ENCODE data around the gene TMBIM6. TPM values are rescaled to one million over a fixed set of nuclear protein-coding genes. Genes with fewer than 3 reads are reported as not detected.
"Not testable (repeated sequence)": the region's sequence is repeated elsewhere in the genome, so short reads cannot be mapped to it uniquely, and the experiment has no call there.

Gene TMBIM6
- polyA plus RNA-seq, 3 donors from 2014 or later: 982 to 1,961 (median 1,202) TPM

- H3K4me1 Mint-ChIP-seq: peaks cover 26 to 28% of the 10 kb centered on the region in 2 donors
- no peaks in the 10 kb centered on the region for H3K9me3 Mint-ChIP-seq
- peaks cover 4 to 17% (median 14%) of the 10 kb centered on the region in 3 donors for H3K36me3 Mint-ChIP-seq
- H3K27ac Mint-ChIP-seq: peak overlapping the region in 5 of 6 donors; percentile 22 to 68 (median 63)
- no peak overlapping the region for H3K4me3 Mint-ChIP-seq
- peaks cover 0 to 3% (median 0%) of the 10 kb centered on the region in 3 donors for H3K27me3 Mint-ChIP-seq (ENCODE audit: low read depth in 3 of 3)
- DNase-seq: no peak
Observed at GRCh38 chr12:49767333-49767732, 26.0 kb downstream of the TMBIM6 start.

- H3K9me3 Mint-ChIP-seq; H3K27me3 Mint-ChIP-seq (ENCODE audit: low read depth in 3 of 3); H3K36me3 Mint-ChIP-seq; H3K27ac Mint-ChIP-seq; DNase-seq; H3K4me3 Mint-ChIP-seq: not testable (repeated sequence)
- H3K4me1 Mint-ChIP-seq: peaks cover 8 to 18% of the 10 kb centered on the region in 2 donors
Observed at GRCh38 chr12:49773102-49773501, 31.7 kb downstream of the TMBIM6 start.

GRCh38 chr12:49776413-49776812, 35.1 kb downstream of the TMBIM6 start:
- H3K4me1 Mint-ChIP-seq: peaks cover 12 to 23% of the 10 kb centered on the region in 2 donors
- H3K27me3 Mint-ChIP-seq (ENCODE audit: low read depth in 3 of 3): peaks cover 5 to 8% (median 6%) of the 10 kb centered on the region in 3 donors
- no peak overlapping the region for H3K27ac Mint-ChIP-seq
- peak; percentile 23 to 49 (median 36) for DNase-seq
- no peak overlapping the region for H3K4me3 Mint-ChIP-seq
- peaks cover 0 to 1% (median 0%) of the 10 kb centered on the region in 6 donors for H3K9me3 Mint-ChIP-seq
- H3K36me3 Mint-ChIP-seq: no peaks in the 10 kb centered on the region

GRCh38 chr12:49776858-49777257, 35.5 kb downstream of the TMBIM6 start:
- H3K4me3 Mint-ChIP-seq: no peak overlapping the region
- DNase-seq: no peak
- H3K36me3 Mint-ChIP-seq: no peaks in the 10 kb centered on the region
- H3K4me1 Mint-ChIP-seq: peaks cover 12 to 23% of the 10 kb centered on the region in 2 donors
- H3K9me3 Mint-ChIP-seq: peaks cover 0 to 1% (median 0%) of the 10 kb centered on the region in 6 donors
- H3K27me3 Mint-ChIP-seq (ENCODE audit: low read depth in 3 of 3): peaks cover 4 to 11% (median 6%) of the 10 kb centered on the region in 3 donors
- H3K27ac Mint-ChIP-seq: peak overlapping the region in 1 of 6 donors; percentile 69

- peaks cover 0 to 1% (median 0%) of the 10 kb centered on the region in 6 donors for H3K9me3 Mint-ChIP-seq
- H3K36me3 Mint-ChIP-seq: no peaks in the 10 kb centered on the region
- peaks cover 12 to 23% of the 10 kb centered on the region in 2 donors for H3K4me1 Mint-ChIP-seq
- no peak overlapping the region for H3K27ac Mint-ChIP-seq
- DNase-seq: no peak
- H3K4me3 Mint-ChIP-seq: no peak overlapping the region
- peaks cover 4 to 11% (median 6%) of the 10 kb centered on the region in 3 donors for H3K27me3 Mint-ChIP-seq (ENCODE audit: low read depth in 3 of 3)
Observed at GRCh38 chr12:49777341-49777740, 36.0 kb downstream of the TMBIM6 start.

- Mint-ChIP-seq H3K4me3 (peak overlapping the region in 2 of 5 donors; percentile 2 to 36), H3K36me3 (no peaks in the 10 kb centered on the region), H3K27me3 (ENCODE audit: low read depth in 3 of 3) (peaks cover 4 to 11% (median 6%) of the 10 kb centered on the region in 3 donors), H3K27ac (peak overlapping the region in 1 of 6 donors; percentile 46), H3K9me3 (peaks cover 0 to 1% (median 0%) of the 10 kb centered on the region in 6 donors), H3K4me1 (peaks cover 12 to 23% of the 10 kb centered on the region in 2 donors)
- peak; percentile 53 to 56 (median 55) for DNase-seq
Observed at GRCh38 chr12:49777800-49778748, 36.7 kb downstream of the TMBIM6 start.

- H3K4me1 Mint-ChIP-seq: peaks cover 12 to 23% of the 10 kb centered on the region in 2 donors
- H3K27me3 Mint-ChIP-seq (ENCODE audit: low read depth in 3 of 3): peaks cover 6 to 14% (median 11%) of the 10 kb centered on the region in 3 donors
- peaks cover 0 to 1% (median 0%) of the 10 kb centered on the region in 6 donors for H3K9me3 Mint-ChIP-seq
- H3K36me3 Mint-ChIP-seq: no peaks in the 10 kb centered on the region
- no peak overlapping the region for H3K27ac Mint-ChIP-seq
- no peak overlapping the region for H3K4me3 Mint-ChIP-seq
- DNase-seq: no peak
Observed at GRCh38 chr12:49779581-49779980, 38.2 kb downstream of the TMBIM6 start.

- not testable (repeated sequence) for H3K4me3 Mint-ChIP-seq, DNase-seq, H3K9me3 Mint-ChIP-seq, H3K36me3 Mint-ChIP-seq
- peaks cover 12 to 23% of the 10 kb centered on the region in 2 donors for H3K4me1 Mint-ChIP-seq
- H3K27ac Mint-ChIP-seq: peak overlapping the region in 1 of 6 donors; percentile 40
- peaks cover 6 to 14% (median 11%) of the 10 kb centered on the region in 3 donors for H3K27me3 Mint-ChIP-seq (ENCODE audit: low read depth in 3 of 3)
Observed at GRCh38 chr12:49780914-49781313, 39.6 kb downstream of the TMBIM6 start.

GRCh38 chr12:49783917-49784676, 42.7 kb downstream of the TMBIM6 start:
- H3K4me1 Mint-ChIP-seq: no peaks in the 10 kb centered on the region
- no peak overlapping the region for H3K4me3 Mint-ChIP-seq
- no peak overlapping the region for H3K27ac Mint-ChIP-seq
- peaks cover 0 to 5% (median 5%) of the 10 kb centered on the region in 3 donors for H3K36me3 Mint-ChIP-seq
- no peak for DNase-seq
- peaks cover 0 to 1% (median 0%) of the 10 kb centered on the region in 6 donors for H3K9me3 Mint-ChIP-seq
- H3K27me3 Mint-ChIP-seq (ENCODE audit: low read depth in 3 of 3): peaks cover 6 to 12% (median 6%) of the 10 kb centered on the region in 3 donors

- peaks cover 0 to 5% (median 5%) of the 10 kb centered on the region in 3 donors for H3K36me3 Mint-ChIP-seq
- no peak overlapping the region for H3K4me3 Mint-ChIP-seq
- no peak overlapping the region for H3K27ac Mint-ChIP-seq
- H3K9me3 Mint-ChIP-seq: peaks cover 0 to 1% (median 0%) of the 10 kb centered on the region in 6 donors
- no peaks in the 10 kb centered on the region for H3K4me1 Mint-ChIP-seq
- H3K27me3 Mint-ChIP-seq (ENCODE audit: low read depth in 3 of 3): peaks cover 6 to 12% (median 6%) of the 10 kb centered on the region in 3 donors
- DNase-seq: no peak
Observed at GRCh38 chr12:49784756-49785409, 43.5 kb downstream of the TMBIM6 start.

- H3K36me3 Mint-ChIP-seq: peaks cover 0 to 5% (median 5%) of the 10 kb centered on the region in 3 donors
- no peaks in the 10 kb centered on the region for H3K4me1 Mint-ChIP-seq
- no peaks in the 10 kb centered on the region for H3K9me3 Mint-ChIP-seq
- no peak overlapping the region for H3K27ac Mint-ChIP-seq
- H3K4me3 Mint-ChIP-seq: no peak overlapping the region
- H3K27me3 Mint-ChIP-seq (ENCODE audit: low read depth in 3 of 3): peaks cover 0 to 8% (median 4%) of the 10 kb centered on the region in 3 donors
- DNase-seq: no peak
Observed at GRCh38 chr12:49787672-49788071, 46.3 kb downstream of the TMBIM6 start.

- Mint-ChIP-seq H3K27me3 (ENCODE audit: low read depth in 3 of 3) (no peaks in the 10 kb centered on the region), H3K4me1 (no peaks in the 10 kb centered on the region), H3K36me3 (peaks cover 0 to 5% (median 5%) of the 10 kb centered on the region in 3 donors), H3K9me3 (no peaks in the 10 kb centered on the region), H3K27ac (no peak overlapping the region), H3K4me3 (no peak overlapping the region)
- DNase-seq: no peak
Observed at GRCh38 chr12:49789992-49790391, 48.6 kb downstream of the TMBIM6 start.

All from immature natural killer cell (primary cell).